Measurements from ENCODE around the gene GNG8. TPM values are rescaled to one million over a fixed set of nuclear protein-coding genes. Genes with fewer than 3 reads are reported as not detected.
A peak's percentile ranks its signal among the peaks of the same experiment; 100 is the strongest.

The GNG8 gene
- total and polyA plus RNA-seq, 10 of the 15 experiments (the other 5 are each of a cell fraction or from before 2014, with no cell fraction given), result 1.2 to 6.6 (median 2.7) TPM; not detected in 6

- BruUV-seq (replicated peaks), result no TSS peak
- Histone ChIP-seq H3K4me1 (ENCODE audit: control insufficient read depth, insufficient read depth, low read length) (peaks cover 5% of the 10 kb centered on the region; the same call in 1 of the 2 replicates), H4K20me1 (ENCODE audit: control insufficient read depth, insufficient read depth) (no peaks in the 10 kb centered on the region), H3K9ac (ENCODE audit: control insufficient read depth, insufficient read depth, low read length) (no peak overlapping the region), H3K4me2 (ENCODE audit: control insufficient read depth, insufficient read depth) (peak overlapping the region; percentile 63), H3K4me3 (no peak overlapping the region), H3K79me2 (ENCODE audit: control insufficient read depth, insufficient read depth, low read length) (no peaks in the 10 kb centered on the region), H3K36me3 (ENCODE audit: control insufficient read depth in 2 of 2, insufficient read depth in 2 of 2, low read length in 1 of 2) (no peaks in the 10 kb centered on the region), H3K27ac (ENCODE audit: control insufficient read depth, insufficient read depth) (no peak overlapping the region), H2AFZ (ENCODE audit: control insufficient read depth, low read depth, low read length) (peak overlapping the region; percentile 40; the same call in 1 of the 2 replicates), H3K9me3 (replicated peaks; ENCODE audit: control insufficient read depth, insufficient read depth, low read length) (no peaks in the 10 kb centered on the region; the same call in 2 of the 3 replicates), H3K27me3 (replicated peaks in 1 of 2; ENCODE audit: control insufficient read depth in 2 of 2, insufficient read depth in 2 of 2, low read length in 1 of 2) (no peaks in the 10 kb centered on the region; a peak in 1 of 4 replicates)
- DNase-seq (ENCODE audit: low read depth, low spot score), result no peak
- in situ Hi-C loops (cut with MboI) (no loop called here), intact Hi-C loops (cut with micrococcal nuclease; ENCODE audit: unreplicated experiment) (no loop called here)
- SMC1A ChIA-PET (ENCODE audit: uncharacterized antibody, unreplicated experiment), result interaction anchor here (0.7 to 4.5 kb wide), 3 partner anchors 9 to 13 kb away, joined by 3 to 22 read pairs (median 4); partner anchors contain the start of gene DACT3
- POLR2A ChIA-PET, result no interaction called here
- RAD21 ChIA-PET (ENCODE audit: unreplicated experiment), result interaction anchor here (4.5 kb wide), 1 partner anchor 13 kb away, joined by 22 read pairs; the partner anchor contains the start of gene DACT3
- CTCF ChIA-PET, result interaction anchor here (0.9 to 1.9 kb wide), 5 partner anchors 13 to 56 kb away, joined by 3 to 14 read pairs (median 3); partner anchors contain the start of gene DACT3
- WGBS (ENCODE audit: insufficient coverage, insufficient replicate concordance, low lambda C conversion rate, missing lambda C conversion rate), result 21% methylated on average over 57 of the region's 63 CpGs
- peak; percentile 18 for FAIRE-seq
- ATAC-seq, result peak; percentile 70
- TF ChIP-seq RFX5 (IDR thresholded peaks at IDR 0.05; ENCODE audit: low read depth, low read length) (no peak), GABPA (IDR thresholded peaks at IDR 0.05; ENCODE audit: low read depth) (no peak), SIN3A (IDR thresholded peaks at IDR 0.05; ENCODE audit: low read depth, low read length) (no peak), CEBPB (IDR thresholded peaks at IDR 0.05; ENCODE audit: borderline replicate concordance in 1 of 2, low read depth in 2 of 2, low read length in 2 of 2) (no peak), NR2C1 (IDR thresholded peaks at IDR 0.05) (no peak), POU2F2 (IDR thresholded peaks at IDR 0.05; ENCODE audit: borderline replicate concordance, low read depth, low read length) (0 out of 3 replicates have a peak, but pooled peaks have one; percentile 16), IKZF1 (conservative IDR thresholded peaks at IDR 0.05) (peak; percentile 61), SRF (IDR thresholded peaks at IDR 0.05; ENCODE audit: low read depth in 2 of 2, low read length in 2 of 2) (no peak), ESRRA (IDR thresholded peaks at IDR 0.05; ENCODE audit: low read length) (0 out of 2 replicates have a peak, but pooled peaks have one; percentile 31), NFYB (IDR thresholded peaks at IDR 0.05; ENCODE audit: insufficient read depth, low read depth, low read length) (no peak), ATF2 (IDR thresholded peaks at IDR 0.05; ENCODE audit: low read length) (no peak), FOXK2 (IDR thresholded peaks at IDR 0.05) (no peak)
- TF ChIP-seq, protein P1, sequence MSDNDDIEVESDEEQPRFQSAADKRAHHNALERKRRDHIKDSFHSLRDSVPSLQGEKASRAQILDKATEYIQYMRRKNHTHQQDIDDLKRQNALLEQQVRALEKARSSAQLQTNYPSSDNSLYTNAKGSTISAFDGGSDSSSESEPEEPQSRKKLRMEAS (IDR thresholded peaks at IDR 0.05; ENCODE audit: low read depth, low read length), result no peak; the same call in 1 of the 2 replicates
- TF ChIP-seq, protein P2, sequence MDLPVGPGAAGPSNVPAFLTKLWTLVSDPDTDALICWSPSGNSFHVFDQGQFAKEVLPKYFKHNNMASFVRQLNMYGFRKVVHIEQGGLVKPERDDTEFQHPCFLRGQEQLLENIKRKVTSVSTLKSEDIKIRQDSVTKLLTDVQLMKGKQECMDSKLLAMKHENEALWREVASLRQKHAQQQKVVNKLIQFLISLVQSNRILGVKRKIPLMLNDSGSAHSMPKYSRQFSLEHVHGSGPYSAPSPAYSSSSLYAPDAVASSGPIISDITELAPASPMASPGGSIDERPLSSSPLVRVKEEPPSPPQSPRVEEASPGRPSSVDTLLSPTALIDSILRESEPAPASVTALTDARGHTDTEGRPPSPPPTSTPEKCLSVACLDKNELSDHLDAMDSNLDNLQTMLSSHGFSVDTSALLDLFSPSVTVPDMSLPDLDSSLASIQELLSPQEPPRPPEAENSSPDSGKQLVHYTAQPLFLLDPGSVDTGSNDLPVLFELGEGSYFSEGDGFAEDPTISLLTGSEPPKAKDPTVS (IDR thresholded peaks at IDR 0.05; ENCODE audit: low read depth, low read length), result no peak
- TF ChIP-seq, protein P3, sequence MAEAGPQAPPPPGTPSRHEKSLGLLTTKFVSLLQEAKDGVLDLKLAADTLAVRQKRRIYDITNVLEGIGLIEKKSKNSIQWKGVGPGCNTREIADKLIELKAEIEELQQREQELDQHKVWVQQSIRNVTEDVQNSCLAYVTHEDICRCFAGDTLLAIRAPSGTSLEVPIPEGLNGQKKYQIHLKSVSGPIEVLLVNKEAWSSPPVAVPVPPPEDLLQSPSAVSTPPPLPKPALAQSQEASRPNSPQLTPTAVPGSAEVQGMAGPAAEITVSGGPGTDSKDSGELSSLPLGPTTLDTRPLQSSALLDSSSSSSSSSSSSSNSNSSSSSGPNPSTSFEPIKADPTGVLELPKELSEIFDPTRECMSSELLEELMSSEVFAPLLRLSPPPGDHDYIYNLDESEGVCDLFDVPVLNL (IDR thresholded peaks at IDR 0.05; ENCODE audit: low read depth, low read length), result no peak
These were observed 12.3 kb upstream of the GNG8 start for GRCh38 chr19:46648060-46648960.
